Endothelial cell of umbilical vein (primary cell): Measurements from ENCODE around the gene FOS. TPM values are rescaled to one million over a fixed set of nuclear protein-coding genes. Genes with fewer than 3 reads are reported as not detected.

ENCODE experiments used
- BruUV-seq: library from RNA; stranded (reverse); fragments of 400-500 nt; replicated peaks from 2 replicates; lab custom pipeline; 2021; lab: Mats Ljungman, UMichigan
- CTCF ChIA-PET: fragments of 300-600, 350-600 bp; sonication (Branson Sonifier 250); formaldehyde crosslinking; loops from one replicate; lab custom pipeline; 2021; ENCODE audit warnings: antibody characterized with exemption, inconsistent platforms; lab: Charles Lee
- POLR2A ChIA-PET: fragments of 300-600, 350-600 bp; sonication (Branson Sonifier 250); formaldehyde crosslinking; loops from one replicate; lab custom pipeline; 2021; ENCODE audit warnings: antibody characterized with exemption, inconsistent platforms; lab: Charles Lee
- DNase-seq: peaks from one replicate; pipeline ENCODE4 v3.0.0-alpha.2; 2011; ENCODE audit warnings: low read depth, low spot score
- FAIRE-seq: peaks from 2 replicates; lab custom pipeline; 2011; peaks lifted over from hg19 to GRCh38; lab: Jason Lieb, UNC
- H2AFZ ChIP-seq: 2 replicates; pipeline ENCODE4 v1.6.0; 2012; ENCODE audit warnings: low read depth, low read length, control low read depth, inconsistent platforms
- H3K27ac ChIP-seq: 2 replicates; pipeline ENCODE4 v1.5.1; 2011; ENCODE audit warnings: low read depth, mild to moderate bottlenecking, control low read depth, low read length, moderate library complexity; ENCODE audit not compliant: insufficient read depth
- H3K27me3 ChIP-seq, 2 experiments: 2 replicates each; pipeline versions ENCODE4 v1.6.0 to v1.6.1; 2011; ENCODE audit warnings: low read length in 2 of 2, mixed read lengths in 1 of 2; ENCODE audit not compliant: control insufficient read depth in 2 of 2, insufficient read depth in 2 of 2
- H3K36me3 ChIP-seq, 2 experiments: 2 replicates in 1 of 2; 3 replicates in 1 of 2; pipeline ENCODE4 v1.5.1; 2011; ENCODE audit warnings: low read length in 2 of 2, mild to moderate bottlenecking in 1 of 2, moderate library complexity in 1 of 2; ENCODE audit not compliant: control insufficient read depth in 2 of 2, insufficient read depth in 2 of 2; ENCODE audit errors: extremely low read depth in 1 of 2
- H3K4me1 ChIP-seq: 3 replicates; pipeline ENCODE4 v1.5.1; 2011; ENCODE audit warnings: mild to moderate bottlenecking, low read length; ENCODE audit not compliant: control insufficient read depth, insufficient read depth; ENCODE audit errors: extremely low read depth
- H3K4me2 ChIP-seq: 2 replicates; pipeline ENCODE4 v1.6.1; 2011; ENCODE audit warnings: low read length, control low read depth, mixed read lengths; ENCODE audit not compliant: insufficient read depth
- H3K4me3 ChIP-seq, 3 experiments: fragments of 200-600 bp in 1 of 3; sonication (generic), shearing (Covaris generic) in 1 of 3; replicated peaks in 1 of 3; 2 replicates each; pipeline ENCODE4 v1.5.1; 2011 to 2016; ENCODE audit warnings: control low read depth in 3 of 3, low read length in 3 of 3, mild to moderate bottlenecking in 2 of 3, inconsistent platforms in 1 of 3, low read depth in 1 of 3, moderate library complexity in 1 of 3; ENCODE audit not compliant: insufficient read depth in 1 of 3
- H3K79me2 ChIP-seq: 2 replicates; pipeline ENCODE4 v1.6.0; 2012; ENCODE audit warnings: low read length, inconsistent platforms; ENCODE audit not compliant: control insufficient read depth, insufficient read depth
- H3K9ac ChIP-seq: replicated peaks from 2 replicates; pipeline ENCODE3; 2011; ENCODE audit warnings: low read length, control low read depth; ENCODE audit not compliant: insufficient read depth; ENCODE audit errors: extremely low read depth
- H3K9me1 ChIP-seq: replicated peaks from 3 replicates; pipeline ENCODE4 v1.6.0; 2011; ENCODE audit warnings: mild to moderate bottlenecking, low read length; ENCODE audit not compliant: control insufficient read depth, insufficient read depth; ENCODE audit errors: extremely low read depth
- H3K9me3 ChIP-seq: replicated peaks from 2 replicates; pipeline ENCODE4 v1.5.1; 2012; ENCODE audit warnings: low read length, inconsistent platforms; ENCODE audit not compliant: control insufficient read depth, insufficient read depth
- H4K20me1 ChIP-seq: replicated peaks from 2 replicates; pipeline ENCODE3; 2011; ENCODE audit warnings: mild to moderate bottlenecking, low read length; ENCODE audit not compliant: control insufficient read depth, insufficient read depth; ENCODE audit errors: extremely low read depth
- JUN ChIP-seq: IDR thresholded peaks from 2 replicates; pipeline ENCODE4 v1.6.1; 2011; ENCODE audit warnings: borderline replicate concordance, low read depth; ENCODE audit not compliant: insufficient read length, insufficient read depth
- dilution Hi-C: fragments of 300-500 bp; cut with MboI; formaldehyde crosslinking; loops from one replicate; pipeline ENCODE4 v1.15.0; 2019; ENCODE audit warnings: low sequenced_read_pairs; ENCODE audit not compliant: extremely low pct_ligation_motif_present
- intact Hi-C: fragments of 100-400 bp; cut with micrococcal nuclease; formaldehyde crosslinking; loops from one replicate; pipeline ENCODE4 v1.10.0; 2022
- polyA plus RNA-seq, 4 experiments: library from polyadenylated mRNA; depleted of rRNA in 3 of 4; stranded (reverse) in 3 of 4; unstranded in 1 of 4; fragments of >200 nt; gene quantifications; 2 replicates each; pipeline versions ENCODE4 v1.2.1 to v1.2.3, GENCODE V29; 2011 to 2012; ENCODE audit warnings: missing spikeins in 1 of 4
- total RNA-seq: library from RNA; stranded (reverse); gene quantifications from 2 replicates; pipeline ENCODE4 v1.2.3, GENCODE V29; 2021
- TF ChIP-seq, protein P1 (sequence below): IDR thresholded peaks from 2 replicates; pipeline ENCODE4 v1.6.1; 2011; ENCODE audit not compliant: insufficient read depth, insufficient read length
- TF ChIP-seq, protein P2 (sequence below), 2 donors: IDR thresholded peaks; 1 replicate in 1 of 2; 2 replicates in 1 of 2; pipeline ENCODE4 v1.5.1; 2011; ENCODE audit warnings: low read length in 2 of 2, mild to moderate bottlenecking in 2 of 2, moderate library complexity in 2 of 2, control low read depth in 1 of 2, inconsistent platforms in 1 of 2, low read depth in 1 of 2; ENCODE audit not compliant: insufficient read depth in 1 of 2; ENCODE audit errors: extremely low read depth in 1 of 2

Gene FOS
- total and polyA plus RNA-seq, 2 donors (not counting 3 experiments of a cell fraction or from before 2014, with no cell fraction given) = 9.2 to 41.6 TPM

DNA sequence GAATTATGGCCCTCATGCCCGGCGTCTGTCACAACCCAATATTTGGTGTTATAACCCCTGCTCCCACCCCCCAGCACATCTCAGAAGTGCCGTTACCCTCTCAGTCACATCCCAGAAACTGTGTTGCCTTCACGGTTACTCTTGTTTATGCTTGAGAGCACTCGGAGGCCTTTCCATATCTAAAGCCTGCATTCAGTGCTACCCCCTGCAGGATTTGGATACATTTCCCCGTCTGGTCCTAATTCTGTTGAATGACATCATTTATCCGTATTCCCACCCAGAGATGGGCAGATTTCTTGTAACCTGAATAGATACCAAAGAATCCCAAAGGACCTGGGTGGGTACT, 19.1 kb upstream of the FOS start:
- TF ChIP-seq, protein P1, sequence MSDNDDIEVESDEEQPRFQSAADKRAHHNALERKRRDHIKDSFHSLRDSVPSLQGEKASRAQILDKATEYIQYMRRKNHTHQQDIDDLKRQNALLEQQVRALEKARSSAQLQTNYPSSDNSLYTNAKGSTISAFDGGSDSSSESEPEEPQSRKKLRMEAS = no peak
- peak; percentile 9 for TF ChIP-seq JUN
- TF ChIP-seq, protein P2, sequence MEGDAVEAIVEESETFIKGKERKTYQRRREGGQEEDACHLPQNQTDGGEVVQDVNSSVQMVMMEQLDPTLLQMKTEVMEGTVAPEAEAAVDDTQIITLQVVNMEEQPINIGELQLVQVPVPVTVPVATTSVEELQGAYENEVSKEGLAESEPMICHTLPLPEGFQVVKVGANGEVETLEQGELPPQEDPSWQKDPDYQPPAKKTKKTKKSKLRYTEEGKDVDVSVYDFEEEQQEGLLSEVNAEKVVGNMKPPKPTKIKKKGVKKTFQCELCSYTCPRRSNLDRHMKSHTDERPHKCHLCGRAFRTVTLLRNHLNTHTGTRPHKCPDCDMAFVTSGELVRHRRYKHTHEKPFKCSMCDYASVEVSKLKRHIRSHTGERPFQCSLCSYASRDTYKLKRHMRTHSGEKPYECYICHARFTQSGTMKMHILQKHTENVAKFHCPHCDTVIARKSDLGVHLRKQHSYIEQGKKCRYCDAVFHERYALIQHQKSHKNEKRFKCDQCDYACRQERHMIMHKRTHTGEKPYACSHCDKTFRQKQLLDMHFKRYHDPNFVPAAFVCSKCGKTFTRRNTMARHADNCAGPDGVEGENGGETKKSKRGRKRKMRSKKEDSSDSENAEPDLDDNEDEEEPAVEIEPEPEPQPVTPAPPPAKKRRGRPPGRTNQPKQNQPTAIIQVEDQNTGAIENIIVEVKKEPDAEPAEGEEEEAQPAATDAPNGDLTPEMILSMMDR (IDR thresholded peaks at IDR 0.05; ENCODE audit: extremely low read depth in 1 of 2, insufficient read depth in 1 of 2, low read depth in 1 of 2, low read length in 2 of 2) = peak in 1 of 2 donors; percentile 8
- H3K4me1 ChIP-seq = peaks cover 28% of the 10 kb centered on the region
- H3K9me3 ChIP-seq = no peaks in the 10 kb centered on the region
- no peaks in the 10 kb centered on the region for H3K36me3 ChIP-seq
- H3K9me1 ChIP-seq = no peaks in the 10 kb centered on the region
- H3K27ac ChIP-seq = peak overlapping the region; percentile 75
- peak overlapping the region; percentile 42 for H3K4me2 ChIP-seq
- peak overlapping the region in 2 of 3 experiments; percentile 21 to 39 for H3K4me3 ChIP-seq
- peak overlapping the region; percentile 3 for H2AFZ ChIP-seq
- H4K20me1 ChIP-seq = no peaks in the 10 kb centered on the region
- no peaks in the 10 kb centered on the region for H3K27me3 ChIP-seq
- FAIRE-seq (no peak), DNase-seq (no peak)
- intact Hi-C loops = loop anchor here (1.0 to 2.0 kb wide), 6 partner anchors 18 to 135 kb away; partner anchors contain the start of gene TMED10
- no peaks in the 10 kb centered on the region for H3K79me2 ChIP-seq
- CTCF ChIA-PET = interaction anchor here (0.5 to 2.6 kb wide), 13 partner anchors 8 to 125 kb away, joined by 3 to 22 read pairs (median 6); no protein-coding TSS in a partner anchor
- dilution Hi-C loops = no loop called here
- peak overlapping the region; percentile 74 for H3K9ac ChIP-seq
- POLR2A ChIA-PET = interaction anchor here (1.9 kb wide), 1 partner anchor 18 kb away, joined by 9 read pairs; no protein-coding TSS in a partner anchor
- TSS peak; percentile 99 for BruUV-seq
